ENCODE results near the gene ZNF76.

DNA sequence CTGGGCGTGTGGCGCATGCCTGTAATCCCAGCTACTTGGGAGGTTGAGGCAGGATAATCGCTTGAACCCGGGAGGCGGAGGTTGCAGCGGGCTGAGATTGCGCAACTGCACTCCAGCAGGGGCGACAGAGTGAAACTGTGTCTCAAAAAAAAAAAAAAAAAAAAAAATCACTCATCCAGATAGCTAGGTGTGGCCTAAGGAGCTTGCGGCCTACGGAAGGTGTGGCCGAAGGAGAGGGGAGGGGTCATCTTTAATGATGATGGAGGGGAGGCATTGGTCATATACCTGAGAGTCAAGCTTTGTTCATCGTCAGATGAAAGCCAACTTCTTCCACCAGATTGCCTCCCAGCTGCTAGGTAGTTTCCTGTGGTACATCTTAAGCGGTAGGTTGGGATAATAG, 82.0 kb downstream of the ZNF76 start:
- no peak for TF ChIP-seq ZFPM2 (CRISPR knock-in tag; IDR thresholded peaks at IDR 0.05)
- TF ChIP-seq, protein P1, sequence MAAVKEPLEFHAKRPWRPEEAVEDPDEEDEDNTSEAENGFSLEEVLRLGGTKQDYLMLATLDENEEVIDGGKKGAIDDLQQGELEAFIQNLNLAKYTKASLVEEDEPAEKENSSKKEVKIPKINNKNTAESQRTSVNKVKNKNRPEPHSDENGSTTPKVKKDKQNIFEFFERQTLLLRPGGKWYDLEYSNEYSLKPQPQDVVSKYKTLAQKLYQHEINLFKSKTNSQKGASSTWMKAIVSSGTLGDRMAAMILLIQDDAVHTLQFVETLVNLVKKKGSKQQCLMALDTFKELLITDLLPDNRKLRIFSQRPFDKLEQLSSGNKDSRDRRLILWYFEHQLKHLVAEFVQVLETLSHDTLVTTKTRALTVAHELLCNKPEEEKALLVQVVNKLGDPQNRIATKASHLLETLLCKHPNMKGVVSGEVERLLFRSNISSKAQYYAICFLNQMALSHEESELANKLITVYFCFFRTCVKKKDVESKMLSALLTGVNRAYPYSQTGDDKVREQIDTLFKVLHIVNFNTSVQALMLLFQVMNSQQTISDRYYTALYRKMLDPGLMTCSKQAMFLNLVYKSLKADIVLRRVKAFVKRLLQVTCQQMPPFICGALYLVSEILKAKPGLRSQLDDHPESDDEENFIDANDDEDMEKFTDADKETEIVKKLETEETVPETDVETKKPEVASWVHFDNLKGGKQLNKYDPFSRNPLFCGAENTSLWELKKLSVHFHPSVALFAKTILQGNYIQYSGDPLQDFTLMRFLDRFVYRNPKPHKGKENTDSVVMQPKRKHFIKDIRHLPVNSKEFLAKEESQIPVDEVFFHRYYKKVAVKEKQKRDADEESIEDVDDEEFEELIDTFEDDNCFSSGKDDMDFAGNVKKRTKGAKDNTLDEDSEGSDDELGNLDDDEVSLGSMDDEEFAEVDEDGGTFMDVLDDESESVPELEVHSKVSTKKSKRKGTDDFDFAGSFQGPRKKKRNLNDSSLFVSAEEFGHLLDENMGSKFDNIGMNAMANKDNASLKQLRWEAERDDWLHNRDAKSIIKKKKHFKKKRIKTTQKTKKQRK (IDR thresholded peaks at IDR 0.05; ENCODE audit: borderline replicate concordance, low read depth, low read length), result no peak
- TF ChIP-seq HIVEP1 (CRISPR knock-in tag; IDR thresholded peaks at IDR 0.05), result no peak
- TF ChIP-seq U2AF1 (optimal IDR thresholded peaks at IDR 0.05; ENCODE audit: low read depth, low read length), result no peak
- no peak for TF ChIP-seq SIX5 (IDR thresholded peaks at IDR 0.05; ENCODE audit: borderline replicate concordance in 1 of 2, insufficient read depth in 1 of 2, low read depth in 1 of 2, low read length in 2 of 2)
- no peak for TF ChIP-seq ZNF274 (IDR thresholded peaks at IDR 0.05; ENCODE audit: borderline replicate concordance, low read depth, low read length)
- TF ChIP-seq FOXP1 (CRISPR knock-in tag; IDR thresholded peaks at IDR 0.05), result no peak

All from K562 (cell line).